ENCODE results near the gene SPCS2.
"Not testable (repeated sequence)": the region's sequence is repeated elsewhere in the genome, so short reads cannot be mapped to it uniquely, and the experiment has no call there.

Gene SPCS2

GRCh38 chr11:75004215-75004614, 55.1 kb downstream of the SPCS2 start:
- DNase-seq: no peak

GRCh38 chr11:75011357-75011756, 62.3 kb downstream of the SPCS2 start:
- DNase-seq: no peak

- DNase-seq: no peak
Measured at GRCh38 chr11:75011872-75012271, 62.8 kb downstream of the SPCS2 start.

GRCh38 chr11:75013051-75013450, 64.0 kb downstream of the SPCS2 start:
- DNase-seq: no peak

- no peak for DNase-seq
Measured at GRCh38 chr11:75014129-75014528, 65.1 kb downstream of the SPCS2 start.

GRCh38 chr11:75019200-75019599, 70.1 kb downstream of the SPCS2 start:
- DNase-seq: not testable (repeated sequence)

- DNase-seq: not testable (repeated sequence)
Measured at GRCh38 chr11:75020328-75020727, 71.3 kb downstream of the SPCS2 start.

GRCh38 chr11:75022296-75022695, 73.2 kb downstream of the SPCS2 start:
- DNase-seq: no peak

GRCh38 chr11:75022759-75023396, 73.8 kb downstream of the SPCS2 start:
- DNase-seq: no peak

GRCh38 chr11:75023446-75024067, 74.5 kb downstream of the SPCS2 start:
- no peak for DNase-seq

GRCh38 chr11:75024068-75024449, 75.0 kb downstream of the SPCS2 start:
- no peak for DNase-seq

GRCh38 chr11:75024764-75025211, 75.7 kb downstream of the SPCS2 start:
- no peak for DNase-seq

- no peak for DNase-seq
Measured at GRCh38 chr11:75025561-75025960, 76.5 kb downstream of the SPCS2 start.

GRCh38 chr11:75028321-75028720, 79.3 kb downstream of the SPCS2 start:
- no peak for DNase-seq

All from NCI-H524 treated with DMSO at 0.1 percent for 48 hours (cell line).